K562 (cell line): Measurements from ENCODE around the gene PIGV. TPM values are rescaled to one million over a fixed set of nuclear protein-coding genes. Genes with fewer than 3 reads are reported as not detected.
A peak's percentile ranks its signal among the peaks of the same experiment; 100 is the strongest.

Experiments used
- BRD9 ChIP-seq: fragments of 450-650 bp; IDR thresholded peaks from 2 replicates; pipeline ENCODE4 v1.6.1; 2018; ENCODE audit warnings: low read depth; ENCODE audit not compliant: partially characterized antibody
- CBX3 ChIP-seq, 2 experiments: IDR thresholded peaks; 1 replicate in 1 of 2; 2 replicates in 1 of 2; pipeline ENCODE4 v1.6.1; 2012; ENCODE audit warnings: inconsistent platforms in 2 of 2, low read length in 2 of 2, borderline replicate concordance in 1 of 2, control low read depth in 1 of 2
- DNMT1 ChIP-seq: fragments of 450-650 bp; IDR thresholded peaks from 2 replicates; pipeline ENCODE4 v1.6.1; 2016; ENCODE audit warnings: antibody characterized with exemption, mild to moderate bottlenecking
- FOXA3 ChIP-seq, 2 experiments: fragments of 450-650 bp in 1 of 2; sonication (generic) in 1 of 2; formaldehyde crosslinking; IDR thresholded peaks in 1 of 2; conservative IDR thresholded peaks in 1 of 2; 2 replicates each; pipeline versions ENCODE4 v1.4.0 to v1.8.0; 2020 to 2022; ENCODE audit warnings: mild to moderate bottlenecking in 2 of 2, missing genetic modification reagents in 1 of 2
- HDAC2 ChIP-seq: fragments of 450-650 bp; IDR thresholded peaks from 2 replicates; pipeline ENCODE4 v1.6.1; 2016; ENCODE audit warnings: mild to moderate bottlenecking
- KAT8 ChIP-seq: fragments of 450-650 bp; IDR thresholded peaks from 2 replicates; pipeline ENCODE4 v1.6.1; 2016; ENCODE audit warnings: low read depth, mild to moderate bottlenecking
- MECOM ChIP-seq: fragments of 250-450 bp; sonication (Bioruptor Pico); IDR thresholded peaks from 2 replicates; pipeline ENCODE4 v1.8.0; 2022; ENCODE audit warnings: inconsistent platforms
- NCOR1 ChIP-seq: fragments of 450-650 bp; IDR thresholded peaks from 2 replicates; pipeline ENCODE4 v1.6.1; 2016; ENCODE audit warnings: mild to moderate bottlenecking, moderate library complexity
- NELFE ChIP-seq: IDR thresholded peaks from 2 replicates; pipeline ENCODE4 v1.6.1; 2011; ENCODE audit warnings: mild to moderate bottlenecking; ENCODE audit not compliant: insufficient read depth, insufficient read length
- NR4A1 ChIP-seq, 2 experiments: fragments of 250-450 bp in 1 of 2; fragments of 450-650 bp in 1 of 2; sonication (Bioruptor Pico) in 1 of 2; IDR thresholded peaks; 2 replicates each; pipeline versions ENCODE4 v1.4.0 to v1.6.1; 2016 to 2020; ENCODE audit warnings: mild to moderate bottlenecking in 2 of 2, missing compliant biosample characterization in 1 of 2, missing genetic modification characterization in 1 of 2, moderate library complexity in 1 of 2
- OTX1 ChIP-seq: fragments of 450-650 bp; formaldehyde crosslinking; IDR thresholded peaks from 2 replicates; pipeline ENCODE4 v1.4.0; 2022; ENCODE audit warnings: mild to moderate bottlenecking
- PCBP2 ChIP-seq: fragments of 200-400 bp; formaldehyde crosslinking; IDR thresholded peaks from 2 replicates; pipeline ENCODE4 v1.6.1; 2018; ENCODE audit warnings: low read length, low read depth, mild to moderate bottlenecking, moderate library complexity; ENCODE audit not compliant: poor library complexity, severe bottlenecking
- WHSC1 ChIP-seq: IDR thresholded peaks from one replicate; pipeline ENCODE4 v1.6.1; 2012; ENCODE audit warnings: low read length, control low read depth, inconsistent platforms
- ZNF586 ChIP-seq: fragments of 450-650 bp; formaldehyde crosslinking; conservative IDR thresholded peaks from 2 replicates; pipeline ENCODE4 v1.4.0; 2020; ENCODE audit warnings: mild to moderate bottlenecking, moderate library complexity
- polyA plus RNA-seq, 8 experiments: library from polyadenylated mRNA; depleted of rRNA in 4 of 8; stranded (reverse) in 5 of 8; unstranded in 3 of 8; fragments of >200 nt; fragmentation: Nextera tagmentation in 2 of 8; fragmentation: Illumina TruSeq in 1 of 8; extraction: Ambion mirVana in 2 of 8; extraction: Trizol in 1 of 8; gene quantifications; 2 replicates each; pipeline versions ENCODE4 v1.2.1 to v1.2.3, GENCODE V29; 2011 to 2014; ENCODE audit warnings: inconsistent platforms in 1 of 8, missing spikeins in 1 of 8
- total RNA-seq, 7 experiments: library from RNA; depleted of rRNA in 6 of 7; stranded (reverse); fragments of >200 nt in 6 of 7; fragmentation: Illumina TruSeq in 2 of 7; extraction: Trizol in 2 of 7; gene quantifications; 2 replicates each; pipeline versions ENCODE4 v1.2.1 to v1.2.3, GENCODE V29; 2011 to 2021; ENCODE audit warnings: low replicate concordance in 1 of 7
- TF ChIP-seq, protein P1 (sequence below): fragments of 450-650 bp; IDR thresholded peaks from 2 replicates; pipeline ENCODE4 v1.6.1; 2017; ENCODE audit warnings: antibody characterized with exemption
- TF ChIP-seq, protein P2 (sequence below), 2 experiments: IDR thresholded peaks; 2 replicates each; pipeline ENCODE4 v1.6.1; 2011; ENCODE audit warnings: borderline replicate concordance in 1 of 2, control low read depth in 1 of 2, low read depth in 1 of 2, low read length in 1 of 2, mild to moderate bottlenecking in 1 of 2, mixed read lengths in 1 of 2, moderate library complexity in 1 of 2; ENCODE audit not compliant: insufficient read depth in 1 of 2, insufficient read length in 1 of 2, poor library complexity in 1 of 2, severe bottlenecking in 1 of 2; ENCODE audit errors: extremely low read depth in 1 of 2
- TF ChIP-seq, protein P3 (sequence below): fragments of 450-650 bp; IDR thresholded peaks from 2 replicates; pipeline ENCODE4 v1.6.1; 2018; ENCODE audit warnings: mild to moderate bottlenecking, low read depth; ENCODE audit not compliant: partially characterized antibody
- TF ChIP-seq, protein P4 (sequence below), 2 experiments: fragments of 200-800 bp in 1 of 2; sonication (Bioruptor generic) in 1 of 2; sonication (generic) in 1 of 2; formaldehyde crosslinking in 1 of 2; IDR thresholded peaks in 1 of 2; conservative IDR thresholded peaks in 1 of 2; 2 replicates each; pipeline versions ENCODE4 v1.5.0 to v1.6.1; 2016 to 2020; ENCODE audit warnings: missing compliant biosample characterization in 1 of 2, missing genetic modification characterization in 1 of 2, missing genetic modification reagents in 1 of 2

The PIGV gene
- total and polyA plus RNA-seq, 9 of the 15 experiments (the other 6 are each of a cell fraction or from before 2014, with no cell fraction given), result 8.4 to 21.8 (median 11.7) TPM

DNA sequence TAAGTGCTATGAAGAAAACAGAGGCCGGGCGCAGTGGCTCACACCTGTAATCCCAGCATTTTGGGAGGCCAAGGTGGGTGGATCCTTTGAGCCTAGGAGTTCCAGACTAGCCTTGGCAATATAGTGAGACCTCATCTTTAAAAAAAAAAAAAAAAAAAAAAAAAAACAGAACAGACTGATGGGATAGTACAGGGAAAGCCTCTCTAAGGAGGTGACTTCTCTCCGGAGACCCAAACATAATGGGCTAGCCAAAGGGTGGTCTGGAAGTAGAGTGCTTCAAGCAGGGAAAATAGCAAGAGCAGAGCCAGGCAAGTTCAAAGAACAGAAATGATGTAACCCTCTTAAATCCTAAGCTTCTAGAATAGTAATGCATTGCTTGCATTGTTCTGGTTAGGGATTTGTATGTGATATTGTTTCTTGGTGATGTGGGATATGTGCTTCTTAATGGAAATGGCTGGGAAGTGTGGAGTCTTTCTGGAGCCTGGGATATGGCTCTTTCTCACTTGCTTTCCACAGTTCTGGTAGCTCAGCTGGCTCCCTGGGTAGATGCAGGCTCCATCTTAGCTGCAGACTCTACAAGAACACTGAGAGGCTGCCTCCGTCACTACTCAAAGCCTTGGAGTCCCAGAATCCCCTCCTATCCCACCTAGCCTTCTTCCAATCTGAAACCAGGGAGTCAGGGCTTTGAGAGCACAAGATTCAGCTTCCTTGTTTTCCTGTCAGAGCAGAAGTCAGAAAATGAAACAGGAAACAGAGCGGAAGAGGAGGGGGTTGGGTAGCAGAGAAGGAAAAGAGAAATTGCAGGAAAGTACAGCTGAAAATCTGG is 1.9 kb upstream of the PIGV start (continued):
- no peak for TF ChIP-seq NR4A1 (CRISPR knock-in tag; IDR thresholded peaks at IDR 0.05)
- TF ChIP-seq NR4A1 (tag; IDR thresholded peaks at IDR 0.05), result peak; percentile 78; the same call in 1 of the 2 replicates
- no peak for TF ChIP-seq NCOR1
- no peak for TF ChIP-seq NELFE
- peak; percentile 58 for TF ChIP-seq BRD9
- TF ChIP-seq, protein P1, sequence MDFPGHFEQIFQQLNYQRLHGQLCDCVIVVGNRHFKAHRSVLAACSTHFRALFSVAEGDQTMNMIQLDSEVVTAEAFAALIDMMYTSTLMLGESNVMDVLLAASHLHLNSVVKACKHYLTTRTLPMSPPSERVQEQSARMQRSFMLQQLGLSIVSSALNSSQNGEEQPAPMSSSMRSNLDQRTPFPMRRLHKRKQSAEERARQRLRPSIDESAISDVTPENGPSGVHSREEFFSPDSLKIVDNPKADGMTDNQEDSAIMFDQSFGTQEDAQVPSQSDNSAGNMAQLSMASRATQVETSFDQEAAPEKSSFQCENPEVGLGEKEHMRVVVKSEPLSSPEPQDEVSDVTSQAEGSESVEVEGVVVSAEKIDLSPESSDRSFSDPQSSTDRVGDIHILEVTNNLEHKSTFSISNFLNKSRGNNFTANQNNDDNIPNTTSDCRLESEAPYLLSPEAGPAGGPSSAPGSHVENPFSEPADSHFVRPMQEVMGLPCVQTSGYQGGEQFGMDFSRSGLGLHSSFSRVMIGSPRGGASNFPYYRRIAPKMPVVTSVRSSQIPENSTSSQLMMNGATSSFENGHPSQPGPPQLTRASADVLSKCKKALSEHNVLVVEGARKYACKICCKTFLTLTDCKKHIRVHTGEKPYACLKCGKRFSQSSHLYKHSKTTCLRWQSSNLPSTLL, result no peak
- no peak for TF ChIP-seq HDAC2
- TF ChIP-seq DNMT1, result no peak
- TF ChIP-seq, protein P2, sequence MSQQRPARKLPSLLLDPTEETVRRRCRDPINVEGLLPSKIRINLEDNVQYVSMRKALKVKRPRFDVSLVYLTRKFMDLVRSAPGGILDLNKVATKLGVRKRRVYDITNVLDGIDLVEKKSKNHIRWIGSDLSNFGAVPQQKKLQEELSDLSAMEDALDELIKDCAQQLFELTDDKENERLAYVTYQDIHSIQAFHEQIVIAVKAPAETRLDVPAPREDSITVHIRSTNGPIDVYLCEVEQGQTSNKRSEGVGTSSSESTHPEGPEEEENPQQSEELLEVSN (IDR thresholded peaks at IDR 0.05; ENCODE audit: borderline replicate concordance in 1 of 2, extremely low read depth in 1 of 2, insufficient read depth in 1 of 2, insufficient read length in 1 of 2, low read depth in 1 of 2, low read length in 1 of 2, poor library complexity in 1 of 2, severe bottlenecking in 1 of 2), result no peak
- no peak for TF ChIP-seq WHSC1
- TF ChIP-seq PCBP2, result no peak
- TF ChIP-seq, protein P3, sequence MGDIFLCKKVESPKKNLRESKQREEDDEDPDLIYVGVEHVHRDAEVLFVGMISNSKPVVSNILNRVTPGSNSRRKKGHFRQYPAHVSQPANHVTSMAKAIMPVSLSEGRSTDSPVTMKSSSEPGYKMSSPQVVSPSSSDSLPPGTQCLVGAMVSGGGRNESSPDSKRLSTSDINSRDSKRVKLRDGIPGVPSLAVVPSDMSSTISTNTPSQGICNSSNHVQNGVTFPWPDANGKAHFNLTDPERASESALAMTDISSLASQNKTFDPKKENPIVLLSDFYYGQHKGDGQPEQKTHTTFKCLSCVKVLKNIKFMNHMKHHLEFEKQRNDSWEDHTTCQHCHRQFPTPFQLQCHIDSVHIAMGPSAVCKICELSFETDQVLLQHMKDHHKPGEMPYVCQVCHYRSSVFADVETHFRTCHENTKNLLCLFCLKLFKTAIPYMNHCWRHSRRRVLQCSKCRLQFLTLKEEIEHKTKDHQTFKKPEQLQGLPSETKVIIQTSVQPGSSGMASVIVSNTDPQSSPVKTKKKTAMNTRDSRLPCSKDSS, result no peak
- no peak; the same call in 1 of the 2 replicates for TF ChIP-seq MECOM (CRISPR knock-in tag)
- peak in 1 of 2 experiments; percentile 57; a peak in 1 of 4 replicates for TF ChIP-seq FOXA3 (CRISPR knock-in tag; conservative IDR thresholded peaks at IDR 0.05 in 1 of 2, IDR thresholded peaks at IDR 0.05 in 1 of 2)
- peak; percentile 39; the same call in 1 of the 2 replicates for TF ChIP-seq OTX1 (CRISPR knock-in tag)
- TF ChIP-seq CBX3 (IDR thresholded peaks at IDR 0.05; ENCODE audit: borderline replicate concordance in 1 of 2, low read length in 2 of 2), result peak in 1 of 2 experiments; percentile 1; a peak in 1 of 3 replicates
- TF ChIP-seq ZNF586, result no peak
- no peak for TF ChIP-seq KAT8
- TF ChIP-seq, protein P4, sequence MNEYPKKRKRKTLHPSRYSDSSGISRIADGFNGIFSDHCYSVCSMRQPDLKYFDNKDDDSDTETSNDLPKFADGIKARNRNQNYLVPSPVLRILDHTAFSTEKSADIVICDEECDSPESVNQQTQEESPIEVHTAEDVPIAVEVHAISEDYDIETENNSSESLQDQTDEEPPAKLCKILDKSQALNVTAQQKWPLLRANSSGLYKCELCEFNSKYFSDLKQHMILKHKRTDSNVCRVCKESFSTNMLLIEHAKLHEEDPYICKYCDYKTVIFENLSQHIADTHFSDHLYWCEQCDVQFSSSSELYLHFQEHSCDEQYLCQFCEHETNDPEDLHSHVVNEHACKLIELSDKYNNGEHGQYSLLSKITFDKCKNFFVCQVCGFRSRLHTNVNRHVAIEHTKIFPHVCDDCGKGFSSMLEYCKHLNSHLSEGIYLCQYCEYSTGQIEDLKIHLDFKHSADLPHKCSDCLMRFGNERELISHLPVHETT (CRISPR knock-in tag; conservative IDR thresholded peaks at IDR 0.05 in 1 of 2, IDR thresholded peaks at IDR 0.05 in 1 of 2), result peak in 1 of 2 experiments; percentile 68; a peak in 1 of 4 replicates
